Liver (tissue), 9 donors: ENCODE data around the gene PKD2. TPM values are rescaled to one million over a fixed set of nuclear protein-coding genes. Genes with fewer than 3 reads are reported as not detected.

Experiments
- DNase-seq: peaks from one replicate; pipeline ENCODE4 v3.0.0-alpha.2; 2017; ENCODE audit warnings: low spot score
- H3K27ac ChIP-seq, 2 donors: one replicate each; pipeline ENCODE4 v1.7.0; 2013; ENCODE audit warnings: inconsistent platforms in 2 of 2, low read length in 2 of 2, control low read depth in 1 of 2, low read depth in 1 of 2, mild to moderate bottlenecking in 1 of 2
- H3K27me3 ChIP-seq, 4 donors: one replicate each; pipeline versions ENCODE4 v1.6.1 to v1.7.0; 2013; ENCODE audit warnings: low read length in 3 of 4, inconsistent platforms in 1 of 4, mild to moderate bottlenecking in 1 of 4, moderate library complexity in 1 of 4; ENCODE audit not compliant: control insufficient read depth in 4 of 4, insufficient read depth in 4 of 4
- H3K36me3 ChIP-seq, 4 donors: one replicate each; pipeline versions ENCODE4 v1.6.1 to v1.7.0; 2013; ENCODE audit warnings: low read length in 3 of 4, mild to moderate bottlenecking in 3 of 4, low read depth in 1 of 4, moderate library complexity in 1 of 4; ENCODE audit not compliant: control insufficient read depth in 4 of 4, insufficient read depth in 3 of 4
- H3K4me1 ChIP-seq, 4 donors: one replicate each; pipeline versions ENCODE4 v1.6.1 to v1.7.0; 2013; ENCODE audit warnings: low read length in 3 of 4, mild to moderate bottlenecking in 3 of 4, moderate library complexity in 1 of 4; ENCODE audit not compliant: control insufficient read depth in 4 of 4, insufficient read depth in 4 of 4
- H3K4me3 ChIP-seq, 3 donors: one replicate each; pipeline versions ENCODE4 v1.6.1 to v1.7.0; 2013; ENCODE audit warnings: low read length in 3 of 3, control low read depth in 1 of 3, low read depth in 1 of 3, mild to moderate bottlenecking in 1 of 3
- H3K9ac ChIP-seq, 2 donors: one replicate each; pipeline ENCODE4 v1.7.0; 2013; ENCODE audit warnings: low read length in 2 of 2, mild to moderate bottlenecking in 2 of 2, moderate library complexity in 2 of 2, control low read depth in 1 of 2, low read depth in 1 of 2
- H3K9me3 ChIP-seq, 4 donors: one replicate each; pipeline versions ENCODE4 v1.6.1 to v1.7.0; 2013; ENCODE audit warnings: low read length in 3 of 4; ENCODE audit not compliant: control insufficient read depth in 4 of 4
- ATF3 ChIP-seq: IDR thresholded peaks from 2 replicates; pipeline ENCODE4 v1.6.1; 2016; ENCODE audit warnings: antibody characterized with exemption
- CTCF ChIP-seq: fragments of 150-350 bp; IDR thresholded peaks from 2 replicates; pipeline ENCODE4 v1.5.1; 2017; ENCODE audit warnings: improper control_type of control experiment, low read depth, low read length; ENCODE audit not compliant: missing input control
- EGR1 ChIP-seq, 2 donors: IDR thresholded peaks; 2 replicates each; pipeline ENCODE4 v1.6.1; 2016 to 2018; ENCODE audit warnings: antibody characterized with exemption in 2 of 2, low read depth in 2 of 2
- FOXA1 ChIP-seq: IDR thresholded peaks from 2 replicates; pipeline ENCODE4 v1.6.1; 2016; ENCODE audit warnings: antibody characterized with exemption
- FOXA2 ChIP-seq: IDR thresholded peaks from 2 replicates; pipeline ENCODE4 v1.6.1; 2016; ENCODE audit warnings: antibody characterized with exemption
- HNF4A ChIP-seq, 2 donors: conservative IDR thresholded peaks; 2 replicates each; pipeline ENCODE4 v1.6.1; 2016; ENCODE audit warnings: antibody characterized with exemption in 2 of 2, mild to moderate bottlenecking in 2 of 2
- HNF4G ChIP-seq: IDR thresholded peaks from 2 replicates; pipeline ENCODE4 v1.6.1; 2016; ENCODE audit warnings: antibody characterized with exemption
- JUND ChIP-seq, 2 donors: IDR thresholded peaks; 2 replicates each; pipeline ENCODE4 v1.6.1; 2016; ENCODE audit warnings: antibody characterized with exemption in 2 of 2
- NR2F2 ChIP-seq: IDR thresholded peaks from 2 replicates; pipeline ENCODE4 v1.6.1; 2016; ENCODE audit warnings: antibody characterized with exemption
- RAD21 ChIP-seq, 2 donors: IDR thresholded peaks; 2 replicates each; pipeline ENCODE4 v1.6.1; 2016; ENCODE audit warnings: antibody characterized with exemption in 2 of 2, mild to moderate bottlenecking in 2 of 2
- REST ChIP-seq: IDR thresholded peaks from 2 replicates; pipeline ENCODE4 v1.6.1; 2016; ENCODE audit warnings: antibody characterized with exemption, mild to moderate bottlenecking
- RXRA ChIP-seq, 2 donors: IDR thresholded peaks; 2 replicates each; pipeline ENCODE4 v1.6.1; 2017 to 2018; ENCODE audit warnings: antibody characterized with exemption in 2 of 2, mild to moderate bottlenecking in 1 of 2
- TAF1 ChIP-seq: conservative IDR thresholded peaks from 2 replicates; pipeline ENCODE4 v1.6.1; 2016; ENCODE audit warnings: antibody characterized with exemption, mild to moderate bottlenecking
- ZBTB33 ChIP-seq: IDR thresholded peaks from 2 replicates; pipeline ENCODE4 v1.6.1; 2016; ENCODE audit warnings: antibody characterized with exemption
- WGBS: extraction: QIAGEN DNeasy Blood & Tissue Kit; methylation state at CpG from one replicate; pipeline ENCODE4 v1.1.7; 2013; 5-methylcytosine and 5-hydroxymethylcytosine counted together
- polyA plus RNA-seq, 2 donors: library from polyadenylated mRNA; stranded (reverse) in 1 of 2; unstranded in 1 of 2; fragments of 200-250 nt in 1 of 2; fragments of >200 nt in 1 of 2; fragmentation: Nextera tagmentation in 1 of 2; extraction: Ambion mirVana in 1 of 2; gene quantifications; one replicate each; pipeline versions ENCODE4 v1.2.1 to v1.2.3, GENCODE V29; 2013 to 2015
- total RNA-seq, 2 donors: library from RNA; depleted of rRNA; stranded (reverse); fragments of >200 nt; gene quantifications; one replicate each; pipeline ENCODE4 v1.2.3, GENCODE V29; 2014
- donor health status: healthy.
- donor health status: healthy.
- donor health status: healthy.
- donor health status: healthy.
- donor health status: healthy.

The PKD2 gene
- total and polyA plus RNA-seq, 4 donors: 1.5 to 11.4 (median 7.1) TPM

GRCh38 chr4:88037447-88037846 is 30.0 kb downstream of the PKD2 start:
- TF ChIP-seq HNF4G: no peak
- no peak for TF ChIP-seq EGR1 (IDR thresholded peaks at IDR 0.05; ENCODE audit: low read depth in 2 of 2)
- TF ChIP-seq TAF1: no peak
- no peak for TF ChIP-seq HNF4A (conservative IDR thresholded peaks at IDR 0.05)
- no peak for TF ChIP-seq RAD21 (IDR thresholded peaks at IDR 0.05)
- no peak for TF ChIP-seq RXRA (IDR thresholded peaks at IDR 0.05)
- TF ChIP-seq REST: no peak
- no peak for TF ChIP-seq ZBTB33
- Histone ChIP-seq H3K4me1 (peaks cover 0 to 7% (median 0%) of the 10 kb centered on the region in 4 donors), H3K4me3 (no peak overlapping the region), H3K36me3 (peaks cover 0 to 16% (median 2%) of the 10 kb centered on the region in 4 donors), H3K27ac (no peak overlapping the region), H3K9ac (no peak overlapping the region), H3K9me3 (no peaks in the 10 kb centered on the region), H3K27me3 (no peaks in the 10 kb centered on the region)
- DNase-seq: no peak
- 94% methylated on average over 1 of the region's 1 CpG for WGBS

GRCh38 chr4:88037936-88038335 is 30.5 kb downstream of the PKD2 start:
- Histone ChIP-seq H3K9ac (no peak overlapping the region), H3K27ac (no peak overlapping the region), H3K4me1 (peaks cover 0 to 7% (median 0%) of the 10 kb centered on the region in 4 donors), H3K36me3 (peaks cover 0 to 16% (median 2%) of the 10 kb centered on the region in 4 donors), H3K4me3 (no peak overlapping the region), H3K27me3 (no peaks in the 10 kb centered on the region), H3K9me3 (no peaks in the 10 kb centered on the region)
- TF ChIP-seq RXRA (IDR thresholded peaks at IDR 0.05) (no peak), FOXA2 (no peak), CTCF (no peak), JUND (IDR thresholded peaks at IDR 0.05) (no peak), FOXA1 (no peak), HNF4A (conservative IDR thresholded peaks at IDR 0.05) (no peak), NR2F2 (no peak), ATF3 (no peak), REST (no peak)
- DNase-seq: no peak
- WGBS: 87% methylated on average over 4 of the region's 4 CpGs
